Smooth muscle cell (in vitro differentiated cells): Measurements from ENCODE around the gene MRPL21. TPM values are rescaled to one million over a fixed set of nuclear protein-coding genes. Genes with fewer than 3 reads are reported as not detected.

Source experiments
- DNase-seq: peaks from one replicate; lab custom pipeline; 2025; ENCODE audit not compliant: unreplicated experiment; lab: John Stamatoyannopoulos, UW
- H2AFZ ChIP-seq: fragments of 200-600 bp; sonication (generic); 2 replicates; pipeline ENCODE4 v1.6.0; 2016; ENCODE audit warnings: antibody characterized with exemption, low read depth, mild to moderate bottlenecking
- H3F3A ChIP-seq: fragments of 200-600 bp; sonication (generic); 2 replicates; pipeline ENCODE4 v1.6.0; 2017; ENCODE audit warnings: antibody characterized with exemption, low read depth
- H3K27ac ChIP-seq: fragments of 200-600 bp; sonication (generic); 2 replicates; pipeline ENCODE4 v1.5.1; 2016; ENCODE audit warnings: low read depth, mild to moderate bottlenecking
- H3K27me3 ChIP-seq: fragments of 200-600 bp; sonication (generic); 2 replicates; pipeline ENCODE4 v1.6.1; 2016; ENCODE audit warnings: low read depth, mild to moderate bottlenecking
- H3K36me3 ChIP-seq: fragments of 200-600 bp; sonication (generic); 2 replicates; pipeline ENCODE4 v1.5.1; 2016; ENCODE audit warnings: low read depth
- H3K4me1 ChIP-seq: fragments of 200-600 bp; sonication (generic); 2 replicates; pipeline ENCODE4 v1.5.1; 2016; ENCODE audit warnings: low read depth
- H3K4me2 ChIP-seq: fragments of 200-600 bp; sonication (generic); 2 replicates; pipeline ENCODE4 v1.6.0; 2016; ENCODE audit warnings: mild to moderate bottlenecking
- H3K4me3 ChIP-seq: fragments of 200-600 bp; sonication (generic); 2 replicates; pipeline ENCODE4 v1.5.1; 2016; ENCODE audit warnings: mild to moderate bottlenecking
- H3K79me2 ChIP-seq: fragments of 200-600 bp; sonication (generic); 2 replicates; pipeline ENCODE4 v1.6.0; 2016; ENCODE audit warnings: low read depth, mild to moderate bottlenecking
- H3K9ac ChIP-seq: fragments of 200-600 bp; sonication (generic); 2 replicates; pipeline ENCODE4 v1.6.0; 2016; ENCODE audit warnings: low read depth
- H3K9me3 ChIP-seq: fragments of 200-600 bp; sonication (generic); replicated peaks from 2 replicates; pipeline ENCODE4 v1.5.1; 2016; ENCODE audit warnings: low read depth
- H4K20me1 ChIP-seq: fragments of 200-600 bp; sonication (generic); 2 replicates; pipeline ENCODE4 v1.6.0; 2016; ENCODE audit warnings: low read depth
- CTCF ChIP-seq: fragments of 200-600 bp; sonication (generic); IDR thresholded peaks from 2 replicates; pipeline ENCODE4 v1.5.1; 2017; ENCODE audit warnings: borderline replicate concordance, mild to moderate bottlenecking, antibody characterized with exemption; ENCODE audit not compliant: insufficient read depth, poor library complexity, severe bottlenecking
- WGBS: methylation state at CpG from one replicate; pipeline ENCODE4 v1.1.7; 2016; ENCODE audit warnings: low lambda C conversion rate; 5-methylcytosine and 5-hydroxymethylcytosine counted together
- polyA plus RNA-seq: library from polyadenylated mRNA; unstranded; fragments of >200 nt; fragmentation: Nextera tagmentation; extraction: Ambion mirVana; gene quantifications from 2 replicates; pipeline ENCODE4 v1.2.1, GENCODE V29; 2016
- total RNA-seq: library from RNA; depleted of rRNA; stranded (reverse); fragments of >200 nt; gene quantifications from 2 replicates; pipeline ENCODE4 v1.2.3, GENCODE V29; 2014

MRPL21 gene
- total and polyA plus RNA-seq, 2 experiments from 2014 or later, result 41.2 to 110 TPM

- H3K79me2 ChIP-seq, result no peaks in the 10 kb centered on the region
- no peaks in the 10 kb centered on the region for H3K4me1 ChIP-seq
- no peaks in the 10 kb centered on the region for H3K36me3 ChIP-seq
- no peaks in the 10 kb centered on the region for H3F3A ChIP-seq
- no peaks in the 10 kb centered on the region for H3K9me3 ChIP-seq
- WGBS, result 92% methylated on average over 5 of the region's 5 CpGs
- no peak overlapping the region for H3K27ac ChIP-seq
- no peak for TF ChIP-seq CTCF
- no peak overlapping the region for H3K4me3 ChIP-seq
- no peak overlapping the region for H3K9ac ChIP-seq
- no peak for DNase-seq
- H3K4me2 ChIP-seq, result no peak overlapping the region
- no peaks in the 10 kb centered on the region for H4K20me1 ChIP-seq
- H3K27me3 ChIP-seq, result no peaks in the 10 kb centered on the region
- H2AFZ ChIP-seq, result no peak overlapping the region
Measured at GRCh38 chr11:68893282-68893681, 10.3 kb downstream of the MRPL21 start.

GRCh38 chr11:68892576-68892975, 11.1 kb downstream of the MRPL21 start:
- H3K4me3 ChIP-seq, result no peak overlapping the region
- TF ChIP-seq CTCF, result no peak
- H3K79me2 ChIP-seq, result no peaks in the 10 kb centered on the region
- no peak for DNase-seq
- no peaks in the 10 kb centered on the region for H3K27me3 ChIP-seq
- H3K36me3 ChIP-seq, result no peaks in the 10 kb centered on the region
- no peaks in the 10 kb centered on the region for H3F3A ChIP-seq
- H3K9me3 ChIP-seq, result no peaks in the 10 kb centered on the region
- no peaks in the 10 kb centered on the region for H3K4me1 ChIP-seq
- H3K9ac ChIP-seq, result no peak overlapping the region
- WGBS, result 99% methylated on average over 8 of the region's 20 CpGs
- no peak overlapping the region for H2AFZ ChIP-seq
- H3K4me2 ChIP-seq, result no peak overlapping the region
- H3K27ac ChIP-seq, result no peak overlapping the region
- no peaks in the 10 kb centered on the region for H4K20me1 ChIP-seq

GRCh38 chr11:68891351-68891948, 12.2 kb downstream of the MRPL21 start:
- no peaks in the 10 kb centered on the region for H3K36me3 ChIP-seq
- no peak overlapping the region for H3K27ac ChIP-seq
- H3K27me3 ChIP-seq, result no peaks in the 10 kb centered on the region
- no peak for DNase-seq
- TF ChIP-seq CTCF, result no peak
- H2AFZ ChIP-seq, result no peak overlapping the region
- WGBS, result 97% methylated on average over 17 of the region's 17 CpGs
- H3F3A ChIP-seq, result no peaks in the 10 kb centered on the region
- H3K9ac ChIP-seq, result no peak overlapping the region
- H3K9me3 ChIP-seq, result no peaks in the 10 kb centered on the region
- H4K20me1 ChIP-seq, result no peaks in the 10 kb centered on the region
- no peaks in the 10 kb centered on the region for H3K79me2 ChIP-seq
- H3K4me1 ChIP-seq, result no peaks in the 10 kb centered on the region
- no peak overlapping the region for H3K4me2 ChIP-seq
- H3K4me3 ChIP-seq, result no peak overlapping the region

GRCh38 chr11:68890490-68891231, 13.0 kb downstream of the MRPL21 start:
- no peak overlapping the region for H3K27ac ChIP-seq

More at GRCh38 chr11:68890490-68891231, 13.0 kb downstream of the MRPL21 start:
- Histone ChIP-seq H3K36me3 (no peaks in the 10 kb centered on the region), H3K9me3 (no peaks in the 10 kb centered on the region), H3K4me3 (no peak overlapping the region), H3F3A (no peaks in the 10 kb centered on the region), H3K4me2 (no peak overlapping the region), H2AFZ (no peak overlapping the region), H3K27me3 (no peaks in the 10 kb centered on the region), H4K20me1 (no peaks in the 10 kb centered on the region), H3K9ac (no peak overlapping the region), H3K79me2 (no peaks in the 10 kb centered on the region), H3K4me1 (no peaks in the 10 kb centered on the region)
- 91% methylated on average over 17 of the region's 17 CpGs for WGBS
- DNase-seq, result no peak
- no peak for TF ChIP-seq CTCF
